OCI-LY3 (cell line): ENCODE data around the gene SLAMF7.

Experiments
- H2AFZ ChIP-seq: fragments of 200-600, 300-600 bp; shearing (Covaris generic); 2 replicates; pipeline ENCODE4 v1.6.0; 2014; ENCODE audit warnings: antibody characterized with exemption, low read depth, low read length
- H3K27ac ChIP-seq: fragments of 200-600, 300-600 bp; sonication (generic); 2 replicates; pipeline ENCODE4 v1.5.1; 2014; ENCODE audit warnings: mild to moderate bottlenecking, low read length, moderate library complexity, mixed read lengths
- H3K27me3 ChIP-seq: fragments of 200-600, 300-600 bp; sonication (generic); 2 replicates; pipeline ENCODE4 v1.6.1; 2014; ENCODE audit warnings: low read depth, low read length, mixed read lengths
- H3K36me3 ChIP-seq: fragments of 200-600, 300-600 bp; sonication (generic); replicated peaks from 2 replicates; pipeline ENCODE3; 2014; ENCODE audit warnings: low read depth, low read length, mixed read lengths
- H3K4me1 ChIP-seq: fragments of 300-600, 200-600 bp; sonication (generic); 2 replicates; pipeline ENCODE4 v1.6.1; 2014; ENCODE audit warnings: low read length, mixed read lengths
- H3K4me2 ChIP-seq: fragments of 200-600, 300-600 bp; sonication (generic); 2 replicates; pipeline ENCODE4 v1.6.1; 2014; ENCODE audit warnings: low read length, mixed read lengths
- H3K4me3 ChIP-seq: fragments of 300-600, 200-600 bp; sonication (generic); 2 replicates; pipeline ENCODE4 v1.5.1; 2014; ENCODE audit warnings: antibody characterized with exemption, mild to moderate bottlenecking, low read length, moderate library complexity
- H3K79me2 ChIP-seq: fragments of 300-600, 200-600 bp; shearing (Covaris generic); 2 replicates; pipeline ENCODE4 v1.6.1; 2014; ENCODE audit warnings: mild to moderate bottlenecking, low read length, mixed read lengths
- H3K9ac ChIP-seq: fragments of 300-600, 200-600 bp; shearing (Covaris generic); 2 replicates; pipeline ENCODE4 v1.6.0; 2014; ENCODE audit warnings: mild to moderate bottlenecking, low read length, moderate library complexity
- H3K9me3 ChIP-seq: fragments of 200-600, 300-600 bp; shearing (Covaris generic); 2 replicates; pipeline ENCODE4 v1.6.1; 2014; ENCODE audit warnings: low read length, mixed read lengths; ENCODE audit not compliant: insufficient read depth
- H4K20me1 ChIP-seq: fragments of 200-600, 300-600 bp; sonication (generic); 2 replicates; pipeline ENCODE4 v1.6.1; 2016; ENCODE audit warnings: low read length, mixed read lengths; ENCODE audit not compliant: insufficient read depth
- CTCF ChIP-seq: fragments of 200-600, 300-600 bp; sonication (generic); IDR thresholded peaks from 2 replicates; pipeline ENCODE4 v1.5.1; 2014; ENCODE audit warnings: antibody characterized with exemption, low read length, low read depth
- EZH2phosphoT487 ChIP-seq: fragments of 200-600 bp; shearing (Covaris generic); IDR thresholded peaks from 2 replicates; pipeline ENCODE4 v1.6.1; 2018; ENCODE audit warnings: antibody characterized with exemption, mixed run types, low read depth

Gene SLAMF7

GRCh38 chr1:160744199-160744851 is 5.3 kb downstream of the SLAMF7 start:
- H2AFZ ChIP-seq: no peak overlapping the region
- peaks cover 47% of the 10 kb centered on the region for H3K36me3 ChIP-seq
- peak overlapping the region; percentile 5; the same call in 1 of the 2 replicates for H3K9ac ChIP-seq
- peaks cover 59% of the 10 kb centered on the region for H3K4me1 ChIP-seq
- H3K4me3 ChIP-seq: peak overlapping the region; percentile 81
- H3K9me3 ChIP-seq: no peaks in the 10 kb centered on the region
- peaks cover 16% of the 10 kb centered on the region; the same call in 1 of the 2 replicates for H4K20me1 ChIP-seq
- 0 out of 2 replicates have a peak, but pooled peaks have one; percentile 12 for TF ChIP-seq CTCF
- no peak for TF ChIP-seq EZH2phosphoT487
- H3K27me3 ChIP-seq: no peaks in the 10 kb centered on the region
- peaks cover 67% of the 10 kb centered on the region for H3K79me2 ChIP-seq
- H3K4me2 ChIP-seq: peak overlapping the region; percentile 85
- H3K27ac ChIP-seq: peak overlapping the region; percentile 83

GRCh38 chr1:160744852-160745520 is 5.9 kb downstream of the SLAMF7 start:
- Histone ChIP-seq H3K4me1 (peaks cover 60% of the 10 kb centered on the region), H3K4me3 (no peak overlapping the region), H3K36me3 (peaks cover 52% of the 10 kb centered on the region), H3K9me3 (no peaks in the 10 kb centered on the region), H4K20me1 (peaks cover 16% of the 10 kb centered on the region; the same call in 1 of the 2 replicates), H3K4me2 (peak overlapping the region; percentile 85), H3K9ac (no peak overlapping the region), H3K27me3 (no peaks in the 10 kb centered on the region), H3K27ac (peak overlapping the region; percentile 83), H2AFZ (no peak overlapping the region), H3K79me2 (peaks cover 60% of the 10 kb centered on the region)
- TF ChIP-seq CTCF: 0 out of 2 replicates have a peak, but pooled peaks have one; percentile 6
- TF ChIP-seq EZH2phosphoT487: no peak

- Histone ChIP-seq H3K4me2 (no peak overlapping the region), H3K36me3 (peaks cover 54% of the 10 kb centered on the region), H2AFZ (no peak overlapping the region), H3K27me3 (no peaks in the 10 kb centered on the region), H3K9ac (no peak overlapping the region), H3K79me2 (peaks cover 54% of the 10 kb centered on the region), H4K20me1 (peaks cover 16% of the 10 kb centered on the region; the same call in 1 of the 2 replicates), H3K4me3 (no peak overlapping the region), H3K9me3 (no peaks in the 10 kb centered on the region), H3K4me1 (peaks cover 60% of the 10 kb centered on the region), H3K27ac (no peak overlapping the region)
- TF ChIP-seq CTCF (no peak), EZH2phosphoT487 (no peak)
Measured at GRCh38 chr1:160745551-160745950, 6.5 kb downstream of the SLAMF7 start.

- TF ChIP-seq EZH2phosphoT487 (no peak), CTCF (no peak)
- Histone ChIP-seq H3K4me3 (no peak overlapping the region), H3K4me2 (no peak overlapping the region), H3K9ac (no peak overlapping the region), H3K9me3 (no peaks in the 10 kb centered on the region), H3K4me1 (peaks cover 56% of the 10 kb centered on the region), H3K27me3 (no peaks in the 10 kb centered on the region), H3K36me3 (peaks cover 52% of the 10 kb centered on the region), H2AFZ (no peak overlapping the region), H4K20me1 (peaks cover 16% of the 10 kb centered on the region; the same call in 1 of the 2 replicates), H3K27ac (no peak overlapping the region), H3K79me2 (peaks cover 40% of the 10 kb centered on the region)
Measured at GRCh38 chr1:160746836-160747500, 7.9 kb downstream of the SLAMF7 start.
